ENCODE data around the gene FUCA2.
"Not testable (repeated sequence)": the region's sequence is repeated elsewhere in the genome, so short reads cannot be mapped to it uniquely, and the experiment has no call there.

FUCA2 gene

GRCh38 chr6:143536461-143536865 is 24.9 kb upstream of the FUCA2 start:
- no peak for DNase-seq (ENCODE audit: low read depth in 2 of 2)

- no peak for DNase-seq (ENCODE audit: low read depth in 2 of 2)
Measured at GRCh38 chr6:143535189-143535614, 23.7 kb upstream of the FUCA2 start.

- no peak for DNase-seq (ENCODE audit: low read depth in 2 of 2)
Measured at GRCh38 chr6:143531720-143532499, 20.4 kb upstream of the FUCA2 start.

- no peak for DNase-seq (ENCODE audit: low read depth in 2 of 2)
Measured at GRCh38 chr6:143529095-143529494, 17.6 kb upstream of the FUCA2 start.

- DNase-seq (ENCODE audit: low read depth in 2 of 2) = no peak
Measured at GRCh38 chr6:143528164-143528811, 16.8 kb upstream of the FUCA2 start.

GRCh38 chr6:143527677-143528076 is 16.2 kb upstream of the FUCA2 start:
- no peak for DNase-seq (ENCODE audit: low read depth in 2 of 2)

GRCh38 chr6:143525356-143525755 is 13.8 kb upstream of the FUCA2 start:
- DNase-seq (ENCODE audit: low read depth in 2 of 2) = no peak

GRCh38 chr6:143522039-143522600 is 10.6 kb upstream of the FUCA2 start:
- DNase-seq (ENCODE audit: low read depth in 2 of 2) = no peak

GRCh38 chr6:143517447-143517773 is 5.9 kb upstream of the FUCA2 start:
- DNase-seq (ENCODE audit: low read depth in 2 of 2) = no peak

- no peak for DNase-seq (ENCODE audit: low read depth in 2 of 2)
Measured at GRCh38 chr6:143516690-143517446, 5.3 kb upstream of the FUCA2 start.

GRCh38 chr6:143515766-143516355 is 4.3 kb upstream of the FUCA2 start:
- DNase-seq (ENCODE audit: low read depth in 2 of 2) = no peak

GRCh38 chr6:143515061-143515760 is 3.7 kb upstream of the FUCA2 start:
- DNase-seq (ENCODE audit: low read depth in 2 of 2) = no peak

- DNase-seq (ENCODE audit: low read depth in 2 of 2) = no peak
Measured at GRCh38 chr6:143513410-143513809, 1.9 kb upstream of the FUCA2 start.

GRCh38 chr6:143510326-143510725 is 1.2 kb downstream of the FUCA2 start:
- not testable (repeated sequence) for DNase-seq (ENCODE audit: low read depth in 2 of 2)

GRCh38 chr6:143507358-143508145 is 4.0 kb downstream of the FUCA2 start:
- no peak for DNase-seq (ENCODE audit: low read depth in 2 of 2)

GRCh38 chr6:143506620-143507019 is 4.9 kb downstream of the FUCA2 start:
- DNase-seq (ENCODE audit: low read depth in 2 of 2) = no peak

GRCh38 chr6:143506199-143506598 is 5.3 kb downstream of the FUCA2 start:
- no peak for DNase-seq (ENCODE audit: low read depth in 2 of 2)

GRCh38 chr6:143505537-143505936 is 6.0 kb downstream of the FUCA2 start:
- no peak for DNase-seq (ENCODE audit: low read depth in 2 of 2)

- no peak for DNase-seq (ENCODE audit: low read depth in 2 of 2)
Measured at GRCh38 chr6:143505111-143505510, 6.4 kb downstream of the FUCA2 start.

GRCh38 chr6:143504369-143504768 is 7.2 kb downstream of the FUCA2 start:
- DNase-seq (ENCODE audit: low read depth in 2 of 2) = no peak

- DNase-seq (ENCODE audit: low read depth in 2 of 2) = no peak
Measured at GRCh38 chr6:143501851-143502250, 9.7 kb downstream of the FUCA2 start.
